DOHH2 (cell line): ENCODE data around the gene SLC7A14.

ENCODE experiments used
- H3F3A ChIP-seq: fragments of 200-600 bp; sonication (generic), shearing (Covaris generic); 2 replicates; pipeline ENCODE4 v1.6.0; 2016; ENCODE audit warnings: antibody characterized with exemption, mild to moderate bottlenecking; ENCODE audit not compliant: control insufficient read depth, insufficient read depth
- H3K27ac ChIP-seq: fragments of 200-600 bp; sonication (generic); 2 replicates; pipeline ENCODE4 v1.5.1; 2014; ENCODE audit warnings: low read depth, mild to moderate bottlenecking, low read length, moderate library complexity
- H3K27me3 ChIP-seq: fragments of 200-600 bp; sonication (generic); 2 replicates; pipeline ENCODE4 v1.6.1; 2014; ENCODE audit warnings: mild to moderate bottlenecking, low read length, mixed read lengths; ENCODE audit not compliant: control insufficient read depth
- H3K36me3 ChIP-seq: fragments of 200-600 bp; sonication (generic); 2 replicates; pipeline ENCODE4 v1.6.1; 2014; ENCODE audit warnings: mild to moderate bottlenecking, low read length, moderate library complexity, mixed read lengths; ENCODE audit not compliant: control insufficient read depth
- H3K4me1 ChIP-seq: fragments of 200-600 bp; sonication (generic); 2 replicates; pipeline ENCODE4 v1.6.1; 2014; ENCODE audit warnings: mild to moderate bottlenecking, low read length, mixed read lengths; ENCODE audit not compliant: control insufficient read depth
- H3K4me2 ChIP-seq: fragments of 200-600 bp; sonication (generic); 2 replicates; pipeline ENCODE4 v1.6.0; 2014; ENCODE audit warnings: mild to moderate bottlenecking, low read length, moderate library complexity
- H3K4me3 ChIP-seq: fragments of 200-600 bp; sonication (generic); 2 replicates; pipeline ENCODE4 v1.5.1; 2014; ENCODE audit warnings: mild to moderate bottlenecking, low read length, mixed read lengths
- H3K79me2 ChIP-seq: fragments of 200-600 bp; sonication (generic); 2 replicates; pipeline ENCODE4 v1.6.1; 2014; ENCODE audit warnings: mild to moderate bottlenecking, low read length, mixed read lengths; ENCODE audit not compliant: control insufficient read depth
- H3K9me2 ChIP-seq: fragments of 200-600 bp; sonication (generic); replicated peaks from 2 replicates; pipeline ENCODE4 v1.6.1; 2014; ENCODE audit warnings: mild to moderate bottlenecking, low read length, mixed read lengths; ENCODE audit not compliant: control insufficient read depth
- H3K9me3 ChIP-seq: fragments of 200-600 bp; sonication (generic); 2 replicates; pipeline ENCODE4 v1.6.1; 2014; ENCODE audit warnings: antibody characterized with exemption, low read length, mixed read lengths; ENCODE audit not compliant: control insufficient read depth, insufficient read depth
- H4K20me1 ChIP-seq: fragments of 200-600 bp; sonication (generic); 2 replicates; pipeline ENCODE4 v1.6.0; 2014; ENCODE audit warnings: low read depth, mild to moderate bottlenecking, antibody characterized with exemption, low read length, moderate library complexity; ENCODE audit not compliant: control insufficient read depth, insufficient read depth
- CTCF ChIP-seq: fragments of 200-600 bp; sonication (generic); IDR thresholded peaks from one replicate; pipeline ENCODE4 v1.5.1; 2014; ENCODE audit warnings: antibody characterized with exemption, mild to moderate bottlenecking, low read depth, low read length; ENCODE audit not compliant: poor library complexity, severe bottlenecking
- EZH2phosphoT487 ChIP-seq: fragments of 200-600 bp; sonication (generic); IDR thresholded peaks from 2 replicates; pipeline ENCODE4 v1.6.1; 2017; ENCODE audit warnings: borderline replicate concordance, mild to moderate bottlenecking, antibody characterized with exemption, low read length, moderate library complexity, mixed read lengths

Gene SLC7A14

GRCh38 chr3:170593634-170594033 is 7.8 kb upstream of the SLC7A14 start:
- no peaks in the 10 kb centered on the region for H3K4me1 ChIP-seq
- no peaks in the 10 kb centered on the region; the same call in 1 of the 2 replicates for H3K9me2 ChIP-seq
- no peak for TF ChIP-seq EZH2phosphoT487
- TF ChIP-seq CTCF, result no peak
- H3K36me3 ChIP-seq, result no peaks in the 10 kb centered on the region
- no peaks in the 10 kb centered on the region for H3F3A ChIP-seq
- no peaks in the 10 kb centered on the region for H3K79me2 ChIP-seq
- H4K20me1 ChIP-seq, result no peaks in the 10 kb centered on the region
- H3K4me3 ChIP-seq, result no peak overlapping the region
- H3K9me3 ChIP-seq, result no peaks in the 10 kb centered on the region
- no peak overlapping the region for H3K27ac ChIP-seq
- H3K27me3 ChIP-seq, result no peaks in the 10 kb centered on the region
- no peak overlapping the region for H3K4me2 ChIP-seq

GRCh38 chr3:170589113-170589512 is 3.2 kb upstream of the SLC7A14 start:
- no peaks in the 10 kb centered on the region for H3F3A ChIP-seq
- no peaks in the 10 kb centered on the region for H3K27me3 ChIP-seq
- H3K9me3 ChIP-seq, result no peaks in the 10 kb centered on the region
- no peaks in the 10 kb centered on the region for H3K79me2 ChIP-seq
- H3K27ac ChIP-seq, result no peak overlapping the region
- no peaks in the 10 kb centered on the region for H3K36me3 ChIP-seq
- no peak for TF ChIP-seq CTCF
- TF ChIP-seq EZH2phosphoT487, result no peak
- H3K4me2 ChIP-seq, result no peak overlapping the region
- H4K20me1 ChIP-seq, result no peaks in the 10 kb centered on the region
- no peaks in the 10 kb centered on the region for H3K4me1 ChIP-seq
- H3K9me2 ChIP-seq, result no peaks in the 10 kb centered on the region; the same call in 1 of the 2 replicates
- no peak overlapping the region for H3K4me3 ChIP-seq

GRCh38 chr3:170585008-170585936 is 603 bp downstream of the SLC7A14 start:
- no peak overlapping the region for H3K4me2 ChIP-seq
- no peaks in the 10 kb centered on the region for H3K4me1 ChIP-seq
- no peaks in the 10 kb centered on the region for H3K9me3 ChIP-seq
- H3K27me3 ChIP-seq, result no peaks in the 10 kb centered on the region
- no peaks in the 10 kb centered on the region for H4K20me1 ChIP-seq
- H3K36me3 ChIP-seq, result no peaks in the 10 kb centered on the region
- H3K79me2 ChIP-seq, result no peaks in the 10 kb centered on the region
- no peaks in the 10 kb centered on the region for H3F3A ChIP-seq
- no peak for TF ChIP-seq EZH2phosphoT487
- no peak for TF ChIP-seq CTCF
- H3K9me2 ChIP-seq, result no peaks in the 10 kb centered on the region
- no peak overlapping the region for H3K4me3 ChIP-seq
- H3K27ac ChIP-seq, result no peak overlapping the region
